Inflammatory macrophage (primary cell): ENCODE measurements around the gene CNTNAP1.
"Not testable (repeated sequence)": the region's sequence is repeated elsewhere in the genome, so short reads cannot be mapped to it uniquely, and the experiment has no call there.

ENCODE experiments used
- DNase-seq, 2 donors: peaks; one replicate each; pipeline ENCODE4 v3.0.0-alpha.2; 2020 to 2022
- total RNA-seq, 18 experiments: gene quantifications; one replicate each; lab custom pipeline; 2026; ENCODE audit warnings: mixed read lengths in 6 of 18, inconsistent platforms in 2 of 18; lab: John Stamatoyannopoulos, UW

CNTNAP1 gene
- total RNA-seq: 0 to 1.0 (median 0.23) reads per million in 18 experiments

DNA sequence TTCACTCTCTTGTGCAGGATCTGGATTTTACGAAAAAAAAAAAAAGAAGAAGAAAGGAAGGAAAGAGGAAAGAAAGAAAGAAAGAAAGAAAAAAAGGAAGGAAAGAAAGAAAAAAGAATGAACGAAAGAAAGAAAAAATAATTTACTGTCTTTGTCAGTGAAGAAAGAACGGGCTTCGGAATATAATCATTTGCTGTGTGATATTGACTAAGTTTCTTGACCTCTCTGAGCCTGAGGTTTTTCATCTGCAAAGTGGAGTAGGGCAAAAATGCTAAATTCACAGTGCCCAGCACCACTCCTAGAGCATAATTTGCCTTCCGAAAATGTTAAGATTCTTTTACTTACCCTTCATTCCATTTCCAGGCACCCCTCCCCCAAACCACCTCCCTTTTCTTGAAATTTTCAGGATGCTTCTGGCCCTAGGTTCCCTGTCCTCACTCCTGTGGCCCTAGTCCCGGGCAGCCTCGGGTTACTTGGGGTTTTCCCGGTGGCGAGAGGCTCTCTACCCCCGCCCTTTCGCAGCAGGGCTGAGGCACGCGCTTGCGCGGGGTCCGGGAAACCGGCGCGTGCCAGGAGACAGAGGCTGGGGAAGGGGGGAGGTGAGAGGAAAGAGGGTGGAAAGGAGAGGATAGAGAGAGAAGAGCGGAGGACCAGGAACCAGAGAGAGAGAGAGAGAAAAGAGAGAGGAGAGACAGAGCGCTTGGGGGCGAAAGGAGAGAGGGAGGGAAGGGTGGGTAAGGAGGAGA is at the start of gene CNTNAP1:
Gene CNTNAP1 (plus strand): TSS at position 556 of the 746 bp plus-strand sequence. CDS start 299 bp downstream, outside the sequence.
- peak in 1 of 2 donors; percentile 30 for DNase-seq

DNA sequence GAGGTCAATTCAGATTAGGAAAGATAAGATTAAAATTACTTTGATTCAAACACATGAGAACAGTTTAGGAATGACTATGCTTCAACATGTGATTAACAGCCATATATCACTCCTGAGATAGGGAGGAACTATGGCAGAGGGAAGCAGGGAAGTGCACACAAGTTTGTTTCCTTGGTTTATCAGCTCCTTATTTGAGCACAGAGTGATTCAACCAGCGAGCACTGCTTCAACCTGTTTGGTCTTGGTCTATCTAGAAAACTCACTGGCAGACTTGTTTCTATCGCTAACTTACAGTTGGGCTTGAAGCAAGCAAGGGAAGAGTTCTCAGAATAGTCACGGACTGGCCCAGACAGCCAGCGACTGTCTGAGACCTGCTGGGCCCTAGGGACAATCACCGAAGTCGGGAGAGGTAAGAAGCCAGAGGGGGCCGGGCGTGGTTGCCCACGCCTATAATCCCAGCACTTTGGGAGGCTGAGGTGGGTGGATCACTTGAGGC is 49.3 kb upstream of the CNTNAP1 start:
- DNase-seq: no peak

DNA sequence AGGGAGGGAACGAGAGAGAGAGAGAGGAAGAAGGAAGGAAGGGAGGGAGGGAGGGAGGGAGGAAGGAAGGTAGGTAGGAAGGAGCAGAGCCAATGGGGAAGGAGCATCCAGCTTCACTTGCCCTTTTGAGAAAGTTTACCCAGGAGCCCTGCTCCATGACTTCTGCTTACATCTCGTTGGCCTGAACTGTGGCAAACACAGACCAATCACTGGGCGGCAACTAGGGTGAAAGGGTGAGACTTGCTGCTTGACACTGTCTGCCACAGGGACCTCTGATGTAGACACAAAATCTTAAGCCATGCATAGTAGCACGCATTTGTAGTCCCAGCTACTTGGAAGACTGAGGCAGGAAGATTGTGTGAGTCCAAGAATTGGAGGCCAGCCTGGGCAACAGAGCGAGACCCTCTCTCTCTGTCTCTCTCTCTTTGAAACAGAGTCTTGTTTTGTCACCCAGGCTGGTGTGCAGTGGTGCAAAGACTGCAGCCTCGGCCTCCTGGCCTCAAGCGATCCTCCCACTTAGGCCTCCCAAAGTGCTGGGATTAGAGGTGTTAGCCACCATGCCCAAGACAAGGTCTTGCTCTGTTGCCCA is 42.7 kb upstream of the CNTNAP1 start:
- DNase-seq: no peak

DNA sequence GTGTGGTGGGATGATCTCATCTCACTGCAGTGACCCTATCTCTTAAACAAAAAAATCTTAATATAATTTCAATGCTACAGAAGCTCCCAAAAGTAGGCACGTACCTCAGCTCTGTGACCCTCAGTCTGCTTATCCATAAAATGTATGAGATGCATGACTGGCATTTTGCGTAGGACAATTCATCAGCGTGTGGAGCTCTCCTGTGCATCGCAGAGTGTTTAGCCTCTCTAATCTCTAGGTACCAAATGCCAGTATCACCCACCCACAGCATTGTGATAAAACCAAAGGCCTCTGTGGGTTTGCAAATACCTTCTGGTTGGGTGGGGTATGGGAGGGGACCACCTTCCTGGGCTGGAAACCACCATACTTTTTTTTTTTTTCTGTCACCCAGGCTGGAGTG is 42.2 kb upstream of the CNTNAP1 start:
- DNase-seq: no peak

DNA sequence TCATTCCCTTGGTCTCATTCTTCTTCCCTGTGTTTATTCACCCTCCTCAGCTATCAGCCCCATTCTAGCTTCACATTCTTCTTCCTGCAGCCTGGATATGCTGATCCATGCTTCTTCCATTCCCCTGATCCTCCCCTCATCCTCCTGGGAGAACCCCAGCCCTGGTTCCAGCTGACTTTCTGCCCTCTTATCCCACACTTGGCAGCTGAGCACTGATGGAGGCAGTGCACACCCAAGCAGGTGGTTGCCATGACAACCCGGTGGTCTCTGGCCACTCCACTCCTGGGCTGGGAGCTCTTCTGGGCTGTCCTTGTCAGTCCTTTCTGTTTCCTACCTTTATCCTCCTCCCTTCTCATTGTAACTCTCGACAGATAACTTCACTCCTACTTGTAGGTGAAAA is 40.0 kb upstream of the CNTNAP1 start:
- no peak for DNase-seq

DNA sequence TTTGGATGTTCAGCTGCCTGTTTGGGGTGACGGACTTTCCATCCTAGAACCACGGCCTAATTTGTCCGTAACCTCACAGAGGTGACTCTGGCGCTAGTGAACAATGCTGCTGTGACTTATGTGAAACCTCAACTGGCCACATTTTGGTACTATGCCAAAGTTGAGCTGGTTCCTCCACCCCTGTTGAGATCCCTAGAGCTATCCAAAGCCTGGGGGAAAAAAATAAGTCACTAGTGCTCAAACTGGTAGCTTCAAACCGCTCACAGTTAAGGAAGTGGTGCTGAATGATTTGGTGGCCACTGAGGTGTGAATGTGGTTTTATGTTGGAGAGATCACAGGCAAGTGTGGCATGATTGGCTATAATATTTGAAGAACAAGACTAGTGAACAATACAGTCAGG is 34.6 kb upstream of the CNTNAP1 start:
- no peak for DNase-seq

DNA sequence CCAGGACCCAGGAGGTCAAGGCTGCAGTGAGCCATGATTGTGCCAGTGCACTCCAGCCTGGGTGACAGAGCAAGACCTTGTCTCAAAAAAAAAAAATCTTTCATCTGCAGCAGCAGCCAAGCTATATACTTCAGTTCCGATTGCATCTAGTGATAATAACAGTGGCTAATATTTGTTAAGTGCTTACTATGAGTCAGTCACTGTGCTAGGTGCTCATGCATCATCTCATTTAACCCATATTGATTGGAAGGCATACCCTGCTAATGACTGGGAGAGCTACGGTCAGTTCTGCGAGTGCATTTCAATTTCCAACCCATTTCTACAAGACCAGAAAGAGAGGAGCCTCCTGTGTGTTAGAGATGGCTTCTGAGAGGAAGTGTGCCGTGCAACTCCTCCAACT is 30.9 kb upstream of the CNTNAP1 start:
- no peak for DNase-seq

DNA sequence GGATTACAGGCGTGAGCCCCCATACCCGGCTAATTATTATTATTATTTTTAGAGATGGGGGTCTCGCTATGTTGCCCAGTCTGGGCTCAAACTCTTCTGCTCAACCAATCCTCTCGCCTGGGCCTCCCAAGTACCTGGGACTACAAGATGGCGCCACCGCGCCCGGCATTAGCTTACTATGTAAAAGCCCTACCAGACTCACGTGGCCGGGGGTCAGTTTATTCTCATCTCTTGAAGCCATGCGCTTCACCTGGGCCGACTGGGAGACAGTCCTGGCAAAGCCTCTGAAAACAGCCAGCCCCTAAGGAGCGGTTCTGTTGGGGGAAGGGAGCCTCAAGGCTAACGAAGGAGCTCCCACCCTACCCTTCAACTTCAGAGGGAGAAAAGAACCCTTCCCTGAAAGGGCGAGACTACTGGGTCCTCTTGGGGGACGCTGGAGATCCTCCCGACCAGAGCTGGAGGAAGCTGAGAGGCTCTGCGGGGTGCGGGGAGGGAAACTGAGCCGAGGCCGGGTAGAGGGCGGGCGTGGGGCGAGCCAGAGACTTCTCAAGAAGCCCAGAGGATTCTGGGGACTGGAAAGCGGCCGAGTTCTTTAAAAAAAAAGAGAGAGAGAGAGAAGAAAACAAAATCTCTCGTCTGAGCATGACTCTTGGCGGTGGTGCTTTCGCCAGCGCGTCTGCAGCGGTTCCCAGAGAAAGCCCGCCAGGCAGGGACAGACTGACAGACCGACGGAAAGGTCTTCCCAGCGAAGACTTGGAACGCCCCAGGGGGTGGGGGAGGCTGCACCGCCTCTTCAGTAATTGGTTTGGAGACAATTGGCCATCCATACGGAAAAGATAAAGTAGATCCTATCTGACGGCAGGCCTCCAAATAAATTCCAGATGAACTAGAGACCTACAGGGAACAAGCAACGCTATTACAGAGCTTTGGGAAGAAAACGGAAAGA is 28.9 kb upstream of the CNTNAP1 start:
- no peak for DNase-seq

DNA sequence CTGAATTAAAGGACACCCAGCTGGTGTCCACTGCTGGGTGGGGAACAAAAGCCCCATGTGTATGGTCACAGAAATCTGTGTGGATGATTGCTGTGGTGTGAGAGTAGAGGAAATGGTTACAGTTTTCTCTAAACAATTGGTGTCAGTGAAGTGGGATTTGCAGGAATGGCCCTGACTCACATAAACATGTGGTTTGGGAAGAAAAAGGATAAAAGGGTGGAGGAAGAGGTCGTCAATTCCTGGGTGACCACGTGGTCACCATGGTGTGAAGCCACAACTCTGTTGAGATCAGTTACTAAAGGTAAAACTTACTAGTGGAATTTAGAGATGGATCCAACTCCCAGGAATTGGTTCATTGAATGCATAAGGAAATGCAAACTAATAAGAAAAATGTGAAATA is 26.8 kb upstream of the CNTNAP1 start:
- DNase-seq: no peak

DNA sequence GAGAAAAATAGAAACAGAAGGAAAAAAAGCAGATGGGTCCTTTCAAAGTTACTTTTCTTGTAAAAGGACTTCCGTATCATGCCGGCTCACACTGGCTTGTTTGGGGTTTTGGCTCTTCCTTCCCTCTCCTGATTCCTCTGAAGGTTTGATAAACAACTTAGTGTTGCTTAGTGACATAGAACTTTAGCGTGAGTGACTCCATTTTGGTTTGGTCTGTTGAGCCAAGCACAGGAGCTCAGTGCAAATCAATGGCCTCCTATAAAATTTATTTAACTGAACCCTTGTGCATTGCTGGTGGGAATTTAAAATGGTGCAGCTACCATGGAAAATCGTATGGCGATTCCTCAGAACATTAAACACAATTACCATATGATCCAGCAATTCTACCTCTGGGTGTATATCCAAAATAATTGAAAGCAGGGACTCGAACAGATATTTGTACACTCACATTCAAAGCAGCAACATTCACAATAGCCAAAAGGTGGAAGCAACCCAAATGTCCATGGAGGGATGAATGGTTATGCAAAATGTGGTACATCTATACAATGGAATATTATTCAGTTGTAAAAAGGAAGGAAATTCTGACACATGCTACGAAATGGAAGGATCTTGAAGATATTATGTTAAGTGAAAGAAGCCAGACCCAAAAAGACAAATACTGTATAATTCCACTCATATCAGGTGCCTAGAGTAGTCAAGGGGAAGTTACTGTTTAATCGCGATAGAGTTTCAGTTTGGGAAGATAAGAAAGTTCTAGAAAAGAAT is 24.3 kb upstream of the CNTNAP1 start:
- no peak for DNase-seq

DNA sequence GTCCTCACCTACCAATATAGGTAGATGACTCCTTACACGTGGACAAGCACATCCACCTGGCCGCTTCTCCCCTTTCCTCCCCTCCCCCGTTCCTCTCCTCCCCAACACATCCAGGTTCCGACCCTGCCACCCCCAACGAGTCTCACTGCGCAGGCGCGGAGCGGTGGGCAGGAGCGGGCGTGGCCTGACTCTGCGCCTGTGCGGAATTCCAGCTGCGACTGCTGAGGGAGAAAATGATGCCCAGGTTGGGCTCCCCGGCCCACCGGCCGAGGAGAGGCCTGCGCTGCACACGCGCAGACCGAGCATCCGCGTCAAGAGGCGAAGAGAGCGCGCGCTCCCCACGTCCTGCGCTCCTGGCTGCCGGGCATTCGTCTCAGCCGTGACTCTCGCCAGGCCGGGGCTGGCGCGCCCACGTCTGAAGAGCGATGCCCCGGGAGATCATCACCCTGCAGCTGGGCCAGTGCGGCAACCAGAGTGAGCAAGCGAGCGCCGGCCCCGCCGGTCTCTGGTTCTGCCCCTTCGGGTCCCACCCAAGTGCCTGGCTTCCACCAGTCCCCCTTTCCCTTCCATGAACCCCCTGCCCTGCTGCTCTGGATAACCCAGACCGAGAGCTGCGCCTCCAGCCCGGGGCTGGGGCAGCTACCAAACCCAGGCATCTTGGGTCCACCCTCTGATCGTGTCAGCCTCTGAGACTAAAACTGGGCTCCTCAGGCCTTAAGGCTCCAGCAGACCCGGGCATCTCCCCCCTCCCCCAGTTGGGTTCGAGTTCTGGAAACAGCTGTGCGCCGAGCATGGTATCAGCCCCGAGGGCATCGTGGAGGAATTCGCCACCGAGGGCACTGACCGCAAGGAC is 23.0 kb upstream of the CNTNAP1 start, which contains the start of gene TUBG2:
Gene TUBG2 (plus strand): TSS at position 206 of the 853 bp plus-strand sequence. CDS start 220 bp downstream, at position 426.
- peak; percentile 60 to 78 for DNase-seq

DNA sequence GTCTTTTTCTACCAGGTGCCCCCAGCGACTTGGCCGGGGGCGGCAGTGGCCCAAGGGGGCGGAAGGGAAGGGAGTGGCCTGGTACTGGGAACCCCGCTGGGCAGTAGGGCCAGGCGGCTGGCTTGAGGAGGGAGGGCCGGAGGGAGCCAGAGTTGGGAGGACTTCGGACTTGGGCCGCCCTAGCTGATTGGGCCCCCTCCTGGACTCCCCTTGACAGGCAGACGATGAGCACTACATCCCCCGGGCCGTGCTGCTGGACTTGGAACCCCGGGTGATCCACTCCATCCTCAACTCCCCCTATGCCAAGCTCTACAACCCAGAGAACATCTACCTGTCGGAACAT is 22.4 kb upstream of the CNTNAP1 start:
- not testable (repeated sequence) for DNase-seq

DNA sequence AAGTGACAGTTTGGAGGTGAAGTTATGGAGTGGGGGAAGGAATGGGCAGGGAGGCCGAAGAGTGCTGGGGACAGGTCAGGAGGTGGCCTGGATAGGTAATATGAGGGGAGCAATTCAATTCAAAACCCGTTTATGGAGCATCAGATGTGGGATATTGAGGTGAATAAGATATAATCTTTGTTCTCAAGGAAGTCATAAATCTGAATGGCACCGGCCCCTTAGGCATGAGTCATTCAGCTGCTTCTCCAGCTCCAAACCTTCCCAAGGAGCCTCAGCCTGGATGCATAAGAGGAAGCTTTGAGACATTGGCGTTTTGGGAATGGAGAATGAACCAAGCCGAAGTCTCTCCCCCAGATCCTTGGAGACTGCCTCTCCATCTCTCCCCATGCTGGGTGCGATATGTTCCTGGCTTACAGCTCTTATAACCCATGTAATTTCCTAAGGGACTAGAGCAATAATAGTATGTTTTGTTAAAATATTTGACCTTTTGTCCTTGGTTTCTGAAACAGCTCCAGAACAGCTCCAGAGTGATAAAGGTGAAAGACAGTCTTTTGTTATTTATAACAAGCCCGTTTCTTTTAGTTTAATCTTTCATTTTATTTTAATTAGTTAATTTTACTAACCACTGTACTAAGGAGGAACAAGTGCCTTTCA is 21.5 kb upstream of the CNTNAP1 start:
- DNase-seq: no peak

DNA sequence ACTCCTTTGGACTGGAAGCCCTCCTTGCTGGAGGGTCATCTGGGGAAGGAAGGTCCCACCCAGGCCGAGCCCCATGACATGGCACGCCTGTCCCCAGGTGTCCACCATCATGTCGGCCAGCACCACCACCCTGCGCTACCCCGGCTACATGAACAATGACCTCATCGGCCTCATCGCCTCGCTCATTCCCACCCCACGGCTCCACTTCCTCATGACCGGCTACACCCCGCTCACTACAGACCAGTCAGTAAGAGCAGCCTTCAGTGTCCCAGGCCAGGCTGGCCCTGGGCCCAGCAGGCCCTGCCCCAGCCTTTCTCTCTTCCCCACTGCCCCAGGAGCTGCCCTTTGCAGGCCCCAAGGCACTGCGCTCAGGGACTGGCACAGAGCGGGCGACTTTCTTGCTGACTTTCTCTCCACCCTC is 16.7 kb upstream of the CNTNAP1 start:
- DNase-seq: no peak

DNA sequence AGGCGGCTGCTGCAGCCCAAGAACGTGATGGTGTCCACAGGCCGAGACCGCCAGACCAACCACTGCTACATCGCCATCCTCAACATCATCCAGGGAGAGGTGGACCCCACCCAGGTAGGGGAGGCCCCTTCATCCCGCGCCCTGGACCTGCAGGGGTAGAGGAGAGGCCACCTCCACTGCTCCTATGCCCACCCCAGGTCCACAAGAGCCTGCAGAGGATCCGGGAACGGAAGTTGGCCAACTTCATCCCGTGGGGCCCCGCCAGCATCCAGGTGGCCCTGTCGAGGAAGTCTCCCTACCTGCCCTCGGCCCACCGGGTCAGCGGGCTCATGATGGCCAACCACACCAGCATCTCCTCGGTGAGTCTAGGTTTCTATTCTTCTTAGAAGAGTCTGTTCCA is 16.2 kb upstream of the CNTNAP1 start:
- DNase-seq: not testable (repeated sequence)

DNA sequence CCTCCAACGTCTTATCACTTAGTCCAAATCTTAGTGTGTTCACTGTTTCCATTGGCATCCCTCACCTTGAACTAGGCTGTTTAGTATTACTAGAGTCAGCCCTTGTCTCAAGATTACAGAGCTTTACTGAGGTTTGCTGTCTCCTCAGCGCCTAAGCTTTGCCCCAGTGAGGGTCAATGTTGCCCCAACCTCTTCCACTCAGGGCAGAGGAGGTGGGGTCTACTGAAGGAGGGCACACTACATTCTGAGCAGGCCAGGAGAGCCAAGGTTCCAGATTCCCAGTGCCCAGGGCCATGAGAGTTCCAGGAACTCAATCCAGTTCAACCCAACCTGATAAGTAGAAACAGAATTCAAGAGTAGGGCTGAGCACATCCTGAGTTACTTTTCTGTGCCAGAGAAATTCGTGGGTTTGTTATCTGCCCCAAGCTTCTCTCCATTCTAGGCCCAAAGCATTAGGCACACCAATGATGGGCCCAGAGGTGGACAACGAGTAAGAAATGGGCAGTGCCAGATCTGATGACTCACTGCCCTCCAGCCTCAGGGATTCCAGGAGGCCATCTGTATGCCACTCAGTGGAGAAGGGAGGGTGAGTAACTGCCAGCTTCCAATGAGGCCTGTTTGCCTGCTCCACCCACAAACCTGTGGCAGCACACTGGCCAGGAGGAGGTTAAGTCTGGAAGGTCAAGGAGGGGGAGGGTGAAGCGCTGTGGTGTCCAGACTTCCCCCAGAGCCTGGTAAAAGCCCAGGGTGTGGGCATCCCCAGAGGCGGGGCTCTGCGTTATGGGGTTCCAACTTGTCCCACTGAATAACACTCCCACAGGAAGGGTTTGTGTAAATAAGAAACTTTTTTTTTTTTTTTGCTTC is 15.0 kb upstream of the CNTNAP1 start:
- peak in 1 of 2 donors; percentile 26 for DNase-seq

DNA sequence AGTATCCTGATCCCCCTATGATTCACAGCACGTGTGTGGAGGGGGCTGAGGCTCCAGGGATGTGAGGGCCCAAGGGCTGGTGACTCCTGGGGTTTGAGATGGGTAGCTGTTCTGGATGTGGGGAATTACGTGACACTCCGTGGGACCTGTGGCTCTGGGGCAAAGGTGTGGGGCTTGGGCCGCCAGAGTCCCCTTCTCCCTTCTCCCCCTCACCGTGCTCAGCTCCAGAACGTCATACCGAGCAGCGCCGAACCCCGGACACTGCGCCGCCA is 12.7 kb upstream of the CNTNAP1 start:
- no peak for DNase-seq

DNA sequence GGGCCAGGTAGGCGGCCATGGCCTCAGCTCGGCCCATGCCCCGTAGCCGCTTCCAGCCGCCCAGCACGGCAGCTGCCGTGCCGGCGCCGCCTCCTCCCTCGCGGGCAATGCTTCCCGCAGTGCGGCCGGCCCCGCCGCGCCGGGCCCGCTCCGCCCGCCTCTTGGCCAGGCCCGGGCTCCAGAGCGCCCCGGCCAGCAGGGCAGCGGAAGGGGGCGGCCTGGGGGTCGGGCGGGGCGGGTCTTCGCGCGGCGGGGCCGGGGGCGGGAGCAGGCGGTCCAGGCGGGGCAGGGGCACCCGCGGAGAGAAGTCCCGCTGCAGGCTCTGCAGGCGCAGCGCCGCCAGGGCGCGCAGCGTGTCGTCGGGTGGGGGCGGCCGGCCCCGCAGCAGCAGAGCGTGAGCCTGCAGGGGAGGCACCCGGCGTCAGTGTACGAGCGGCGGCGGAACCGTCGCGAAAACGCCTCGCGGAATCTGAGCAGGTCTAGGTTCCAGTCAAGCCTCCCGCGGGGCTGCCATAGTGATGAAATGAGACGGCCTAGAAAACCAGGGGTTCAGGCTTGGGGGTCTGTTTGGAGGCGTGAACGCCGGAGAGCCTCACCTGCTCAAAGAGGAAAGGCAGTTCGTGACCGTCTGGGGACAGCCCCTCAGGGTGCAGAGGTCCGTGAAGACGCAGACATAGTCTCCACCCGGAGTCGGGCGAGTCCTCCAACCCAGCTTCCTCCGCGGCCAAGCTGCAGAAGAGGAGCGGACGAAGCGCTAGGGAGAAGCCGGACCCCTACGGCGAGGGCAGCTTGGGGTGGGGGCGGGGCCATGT is 12.1 kb upstream of the CNTNAP1 start:
- peak in 1 of 2 donors; percentile 22 for DNase-seq
